GM23338 (cell line): ENCODE measurements around the gene FYTTD1. TPM values are rescaled to one million over a fixed set of nuclear protein-coding genes. Genes with fewer than 3 reads are reported as not detected.

ENCODE experiments used
- ATAC-seq: fragments of 200-7000 bp; cut with Tn5 transposase; 3 replicates; pipeline ENCODE4 v1.9.1; 2020
- DNase-seq: peaks from one replicate; pipeline ENCODE4 v3.0.0-alpha.2; 2015; ENCODE audit warnings: low spot score
- H2AFZ ChIP-seq: fragments of 200-600 bp; sonication (generic); 2 replicates; pipeline ENCODE4 v1.8.0; 2016; ENCODE audit warnings: antibody characterized with exemption, mild to moderate bottlenecking, moderate library complexity
- H3F3A ChIP-seq: fragments of 200-600 bp; sonication (generic); replicated peaks from 2 replicates; pipeline ENCODE4 v1.8.0; 2017; ENCODE audit warnings: antibody characterized with exemption, mixed run types, low read depth
- H3K27ac ChIP-seq: fragments of 200-600 bp; sonication (generic); 2 replicates; pipeline ENCODE4 v1.6.1; 2016; ENCODE audit warnings: low read depth
- H3K27me3 ChIP-seq: fragments of 200-600 bp; sonication (generic); 2 replicates; pipeline ENCODE4 v1.8.0; 2016; ENCODE audit warnings: mild to moderate bottlenecking, mixed run types, moderate library complexity; ENCODE audit not compliant: insufficient read depth
- H3K36me3 ChIP-seq: fragments of 200-600 bp; sonication (generic); 2 replicates; pipeline ENCODE4 v1.8.0; 2016; ENCODE audit warnings: mild to moderate bottlenecking; ENCODE audit not compliant: insufficient read depth
- H3K4me1 ChIP-seq: fragments of 200-600 bp; sonication (generic); 2 replicates; pipeline ENCODE4 v1.8.0; 2016; ENCODE audit warnings: mild to moderate bottlenecking, moderate library complexity; ENCODE audit not compliant: insufficient read depth
- H3K4me2 ChIP-seq: fragments of 200-600 bp; sonication (generic); 2 replicates; pipeline ENCODE4 v1.7.1; 2017; ENCODE audit warnings: mixed run types
- H3K4me3 ChIP-seq: fragments of 200-600 bp; sonication (generic); 2 replicates; pipeline ENCODE4 v1.6.1; 2016; ENCODE audit warnings: mixed run types
- H3K79me2 ChIP-seq: fragments of 200-600 bp; sonication (generic); replicated peaks from 2 replicates; pipeline ENCODE4 v1.8.0; 2017; ENCODE audit warnings: mild to moderate bottlenecking; ENCODE audit not compliant: insufficient read depth
- H3K9me2 ChIP-seq: fragments of 200-600 bp; sonication (generic); 2 replicates; pipeline ENCODE4 v1.8.0; 2017; ENCODE audit not compliant: insufficient read depth
- H4K20me1 ChIP-seq: fragments of 200-600 bp; sonication (generic); replicated peaks from 2 replicates; pipeline ENCODE4 v1.8.0; 2017; ENCODE audit warnings: mild to moderate bottlenecking; ENCODE audit not compliant: insufficient read depth
- H3K27ac Mint-ChIP-seq: 2 replicates; pipeline ENCODE4 v1.8.0; 2020; ENCODE audit warnings: inconsistent platforms, mild to moderate bottlenecking, moderate library complexity, mixed read lengths
- H3K27me3 Mint-ChIP-seq: 3 replicates; pipeline ENCODE4 v1.8.0; 2022; ENCODE audit warnings: low read depth, mild to moderate bottlenecking, moderate library complexity, mixed read lengths, inconsistent platforms; ENCODE audit not compliant: insufficient read depth, poor library complexity
- H3K36me3 Mint-ChIP-seq: 3 replicates; pipeline ENCODE4 v1.8.0; 2021; ENCODE audit warnings: low read depth, mild to moderate bottlenecking, inconsistent platforms, moderate library complexity, mixed read lengths
- H3K4me1 Mint-ChIP-seq: 3 replicates; pipeline ENCODE4 v1.8.0; 2020; ENCODE audit warnings: mild to moderate bottlenecking, inconsistent platforms, mixed read lengths
- H3K4me3 Mint-ChIP-seq: 3 replicates; pipeline ENCODE4 v1.8.0; 2021; ENCODE audit warnings: moderate library complexity, mild to moderate bottlenecking, inconsistent platforms, mixed read lengths
- H3K9me3 Mint-ChIP-seq: 3 replicates; pipeline ENCODE4 v1.8.0; 2020; ENCODE audit warnings: moderate library complexity, mild to moderate bottlenecking, inconsistent platforms, mixed read lengths
- CREB1 ChIP-seq: fragments of 250-450 bp; sonication (Bioruptor Pico); IDR thresholded peaks from 2 replicates; pipeline ENCODE4 v1.5.0; 2020; ENCODE audit warnings: low read depth, mild to moderate bottlenecking, moderate library complexity
- EZH2 ChIP-seq: fragments of 200-600 bp; sonication (generic); IDR thresholded peaks from one replicate; pipeline ENCODE4 v1.8.0; 2017; ENCODE audit warnings: antibody characterized with exemption, mild to moderate bottlenecking, low read depth; ENCODE audit not compliant: unreplicated experiment
- EZH2phosphoT487 ChIP-seq: fragments of 200-600 bp; sonication (generic); IDR thresholded peaks from one replicate; pipeline ENCODE4 v1.8.1; 2018; ENCODE audit warnings: antibody characterized with exemption; ENCODE audit not compliant: unreplicated experiment
- NANOG ChIP-seq: IDR thresholded peaks from 2 replicates; pipeline ENCODE4 v1.6.1; 2016; ENCODE audit warnings: antibody characterized with exemption, borderline replicate concordance
- POLR2AphosphoS5 ChIP-seq: IDR thresholded peaks from 2 replicates; pipeline ENCODE4 v1.6.1; 2016; ENCODE audit warnings: antibody characterized with exemption, low read depth
- STAT1 ChIP-seq: IDR thresholded peaks from one replicate; pipeline ENCODE4 v1.6.1; 2016; ENCODE audit warnings: antibody characterized with exemption; ENCODE audit not compliant: unreplicated experiment
- ZNF114 ChIP-seq: fragments of 250-450 bp; sonication (Bioruptor Pico); IDR thresholded peaks from 2 replicates; pipeline ENCODE4 v1.5.0; 2020; ENCODE audit warnings: mild to moderate bottlenecking, moderate library complexity
- ZNF331 ChIP-seq: fragments of 250-450 bp; sonication (Bioruptor Pico); IDR thresholded peaks from 2 replicates; pipeline ENCODE4 v1.5.0; 2020; ENCODE audit warnings: low read depth, mild to moderate bottlenecking, moderate library complexity
- polyA plus RNA-seq: library from polyadenylated mRNA; unstranded; fragments of >200 nt; fragmentation: Nextera tagmentation; extraction: Ambion mirVana; gene quantifications from 2 replicates; pipeline ENCODE4 v1.2.1, GENCODE V29; 2016
- total RNA-seq: library from RNA; depleted of rRNA; stranded (reverse); fragments of >200 nt; shearing (Covaris generic); gene quantifications from 2 replicates; pipeline ENCODE4 v1.2.3, GENCODE V29; 2014
- TF ChIP-seq, protein P1 (sequence below), 2 experiments: fragments of 200-600 bp in 1 of 2; sonication (generic) in 1 of 2; conservative IDR thresholded peaks; 2 replicates each; pipeline versions ENCODE4 v1.5.1 to v1.6.1; 2016 to 2017; ENCODE audit warnings: antibody characterized with exemption in 2 of 2, low read depth in 2 of 2, mild to moderate bottlenecking in 2 of 2, moderate library complexity in 1 of 2
- TF ChIP-seq, protein P2 (sequence below): IDR thresholded peaks from 2 replicates; pipeline ENCODE4 v1.6.1; 2016; ENCODE audit warnings: antibody characterized with exemption
- TF ChIP-seq, protein P3 (sequence below): fragments of 250-450 bp; sonication (Bioruptor Pico); IDR thresholded peaks from 2 replicates; pipeline ENCODE4 v1.5.0; 2020; ENCODE audit warnings: mild to moderate bottlenecking, moderate library complexity

Gene FYTTD1
- total and polyA plus RNA-seq, 2 experiments from 2014 or later: 13.7 to 14.8 TPM

DNA sequence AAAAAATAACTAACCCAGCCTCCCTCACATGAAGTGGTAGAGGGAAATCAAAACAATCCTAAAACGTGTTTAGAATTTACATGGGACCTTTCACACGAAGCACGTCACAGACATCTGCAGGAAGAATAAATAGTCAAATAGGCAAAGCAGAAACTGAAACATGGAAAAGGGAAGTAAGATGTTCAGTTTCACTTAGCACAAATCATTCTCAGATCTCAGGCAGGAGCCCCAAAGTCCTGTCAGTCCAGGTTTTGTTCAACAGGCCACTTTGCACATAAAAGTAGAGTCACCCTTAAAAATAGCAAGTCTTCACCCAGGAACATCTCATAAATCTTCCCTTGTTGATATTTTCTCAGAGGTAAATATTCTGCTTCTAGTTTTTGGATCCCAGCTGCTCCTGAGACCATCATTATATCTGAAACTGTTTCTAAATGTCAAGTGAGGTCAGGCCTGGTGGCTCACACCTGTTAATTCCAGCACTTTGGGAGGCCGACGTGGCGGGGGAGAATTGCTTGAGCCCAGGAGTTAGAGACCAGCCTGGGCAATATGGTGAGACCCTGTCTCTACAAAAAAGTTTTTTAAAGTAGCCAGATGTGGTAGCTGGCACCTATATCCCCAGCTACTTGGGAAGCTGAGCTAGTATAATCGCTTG, 14.9 kb upstream of the FYTTD1 start:
- Mint-ChIP-seq H3K27me3 (peaks cover 9% of the 10 kb centered on the region), H3K4me3 (no peak overlapping the region; the same call in 2 of the 3 replicates), H3K27ac (no peak overlapping the region), H3K36me3 (no peaks in the 10 kb centered on the region; the same call in 2 of the 3 replicates), H3K9me3 (no peaks in the 10 kb centered on the region), H3K4me1 (peaks cover 18% of the 10 kb centered on the region)
- H3F3A ChIP-seq: peaks cover 7% of the 10 kb centered on the region; the same call in 1 of the 2 replicates
- no peak overlapping the region for H3K27ac ChIP-seq
- H3K4me1 ChIP-seq: peaks cover 8% of the 10 kb centered on the region; the same call in 1 of the 2 replicates
- peaks cover 7% of the 10 kb centered on the region for H4K20me1 ChIP-seq
- no peak overlapping the region for H3K4me3 ChIP-seq
- H3K36me3 ChIP-seq: no peaks in the 10 kb centered on the region
- no peaks in the 10 kb centered on the region for H3K27me3 ChIP-seq
- DNase-seq (no peak), ATAC-seq (no peak)
- no peaks in the 10 kb centered on the region for H3K9me2 ChIP-seq
- TF ChIP-seq NANOG (no peak), CREB1 (CRISPR knock-in tag) (no peak), ZNF114 (CRISPR knock-in tag) (no peak)
- TF ChIP-seq, protein P1, sequence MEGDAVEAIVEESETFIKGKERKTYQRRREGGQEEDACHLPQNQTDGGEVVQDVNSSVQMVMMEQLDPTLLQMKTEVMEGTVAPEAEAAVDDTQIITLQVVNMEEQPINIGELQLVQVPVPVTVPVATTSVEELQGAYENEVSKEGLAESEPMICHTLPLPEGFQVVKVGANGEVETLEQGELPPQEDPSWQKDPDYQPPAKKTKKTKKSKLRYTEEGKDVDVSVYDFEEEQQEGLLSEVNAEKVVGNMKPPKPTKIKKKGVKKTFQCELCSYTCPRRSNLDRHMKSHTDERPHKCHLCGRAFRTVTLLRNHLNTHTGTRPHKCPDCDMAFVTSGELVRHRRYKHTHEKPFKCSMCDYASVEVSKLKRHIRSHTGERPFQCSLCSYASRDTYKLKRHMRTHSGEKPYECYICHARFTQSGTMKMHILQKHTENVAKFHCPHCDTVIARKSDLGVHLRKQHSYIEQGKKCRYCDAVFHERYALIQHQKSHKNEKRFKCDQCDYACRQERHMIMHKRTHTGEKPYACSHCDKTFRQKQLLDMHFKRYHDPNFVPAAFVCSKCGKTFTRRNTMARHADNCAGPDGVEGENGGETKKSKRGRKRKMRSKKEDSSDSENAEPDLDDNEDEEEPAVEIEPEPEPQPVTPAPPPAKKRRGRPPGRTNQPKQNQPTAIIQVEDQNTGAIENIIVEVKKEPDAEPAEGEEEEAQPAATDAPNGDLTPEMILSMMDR (conservative IDR thresholded peaks at IDR 0.05; ENCODE audit: low read depth in 2 of 2): no peak
- no peak overlapping the region for H3K4me2 ChIP-seq
- peaks cover 29% of the 10 kb centered on the region for H3K79me2 ChIP-seq
- no peak overlapping the region for H2AFZ ChIP-seq

DNA sequence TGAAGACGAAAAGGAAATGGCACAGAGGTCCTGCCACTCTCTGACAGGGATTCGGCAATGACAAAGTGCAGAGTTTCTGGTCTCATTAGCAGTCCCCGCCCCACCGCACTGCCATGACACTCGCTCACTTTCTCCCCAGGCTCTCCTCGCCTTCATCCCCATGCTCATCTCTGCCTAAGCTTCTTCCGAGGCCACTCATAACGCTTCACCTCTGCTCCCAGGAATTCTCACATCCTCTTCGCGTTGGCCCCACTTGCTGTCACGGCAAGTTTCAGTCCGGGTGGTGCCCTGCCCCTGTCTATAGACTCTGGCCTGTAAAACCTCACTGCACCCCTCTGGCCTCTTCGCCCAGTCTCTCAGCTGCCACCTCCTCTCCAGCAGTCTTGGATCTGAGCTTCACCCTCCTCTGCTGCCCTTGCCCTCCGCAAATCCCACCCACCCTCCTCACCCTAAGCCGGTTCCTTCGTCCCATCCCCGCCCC, 13.6 kb upstream of the FYTTD1 start:
- ATAC-seq (peak; percentile 2; the same call in 2 of the 3 replicates), DNase-seq (peak; percentile 51)
- Histone ChIP-seq H2AFZ (no peak overlapping the region), H3K27ac (no peak overlapping the region), H3K36me3 (no peaks in the 10 kb centered on the region), H3K4me1 (peaks cover 8% of the 10 kb centered on the region; the same call in 1 of the 2 replicates), H3K4me3 (peak overlapping the region; percentile 75), H3K4me2 (peak overlapping the region; percentile 96), H4K20me1 (peaks cover 7% of the 10 kb centered on the region), H3K9me2 (no peaks in the 10 kb centered on the region), H3K27me3 (no peaks in the 10 kb centered on the region), H3K79me2 (peaks cover 29% of the 10 kb centered on the region), H3F3A (peaks cover 7% of the 10 kb centered on the region; the same call in 1 of the 2 replicates)
- peaks cover 16% of the 10 kb centered on the region for H3K4me1 Mint-ChIP-seq
- peak overlapping the region; percentile 87 for H3K4me3 Mint-ChIP-seq
- H3K27me3 Mint-ChIP-seq: peaks cover 9% of the 10 kb centered on the region
- no peaks in the 10 kb centered on the region; the same call in 2 of the 3 replicates for H3K36me3 Mint-ChIP-seq
- no peak overlapping the region for H3K27ac Mint-ChIP-seq
- no peaks in the 10 kb centered on the region for H3K9me3 Mint-ChIP-seq
- TF ChIP-seq ZNF114 (CRISPR knock-in tag) (no peak), STAT1 (no peak), ZNF331 (CRISPR knock-in tag) (no peak), EZH2 (no peak), EZH2phosphoT487 (no peak), POLR2AphosphoS5 (no peak), NANOG (no peak)
- TF ChIP-seq, protein P2, sequence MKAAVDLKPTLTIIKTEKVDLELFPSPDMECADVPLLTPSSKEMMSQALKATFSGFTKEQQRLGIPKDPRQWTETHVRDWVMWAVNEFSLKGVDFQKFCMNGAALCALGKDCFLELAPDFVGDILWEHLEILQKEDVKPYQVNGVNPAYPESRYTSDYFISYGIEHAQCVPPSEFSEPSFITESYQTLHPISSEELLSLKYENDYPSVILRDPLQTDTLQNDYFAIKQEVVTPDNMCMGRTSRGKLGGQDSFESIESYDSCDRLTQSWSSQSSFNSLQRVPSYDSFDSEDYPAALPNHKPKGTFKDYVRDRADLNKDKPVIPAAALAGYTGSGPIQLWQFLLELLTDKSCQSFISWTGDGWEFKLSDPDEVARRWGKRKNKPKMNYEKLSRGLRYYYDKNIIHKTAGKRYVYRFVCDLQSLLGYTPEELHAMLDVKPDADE: no peak
- TF ChIP-seq, protein P3, sequence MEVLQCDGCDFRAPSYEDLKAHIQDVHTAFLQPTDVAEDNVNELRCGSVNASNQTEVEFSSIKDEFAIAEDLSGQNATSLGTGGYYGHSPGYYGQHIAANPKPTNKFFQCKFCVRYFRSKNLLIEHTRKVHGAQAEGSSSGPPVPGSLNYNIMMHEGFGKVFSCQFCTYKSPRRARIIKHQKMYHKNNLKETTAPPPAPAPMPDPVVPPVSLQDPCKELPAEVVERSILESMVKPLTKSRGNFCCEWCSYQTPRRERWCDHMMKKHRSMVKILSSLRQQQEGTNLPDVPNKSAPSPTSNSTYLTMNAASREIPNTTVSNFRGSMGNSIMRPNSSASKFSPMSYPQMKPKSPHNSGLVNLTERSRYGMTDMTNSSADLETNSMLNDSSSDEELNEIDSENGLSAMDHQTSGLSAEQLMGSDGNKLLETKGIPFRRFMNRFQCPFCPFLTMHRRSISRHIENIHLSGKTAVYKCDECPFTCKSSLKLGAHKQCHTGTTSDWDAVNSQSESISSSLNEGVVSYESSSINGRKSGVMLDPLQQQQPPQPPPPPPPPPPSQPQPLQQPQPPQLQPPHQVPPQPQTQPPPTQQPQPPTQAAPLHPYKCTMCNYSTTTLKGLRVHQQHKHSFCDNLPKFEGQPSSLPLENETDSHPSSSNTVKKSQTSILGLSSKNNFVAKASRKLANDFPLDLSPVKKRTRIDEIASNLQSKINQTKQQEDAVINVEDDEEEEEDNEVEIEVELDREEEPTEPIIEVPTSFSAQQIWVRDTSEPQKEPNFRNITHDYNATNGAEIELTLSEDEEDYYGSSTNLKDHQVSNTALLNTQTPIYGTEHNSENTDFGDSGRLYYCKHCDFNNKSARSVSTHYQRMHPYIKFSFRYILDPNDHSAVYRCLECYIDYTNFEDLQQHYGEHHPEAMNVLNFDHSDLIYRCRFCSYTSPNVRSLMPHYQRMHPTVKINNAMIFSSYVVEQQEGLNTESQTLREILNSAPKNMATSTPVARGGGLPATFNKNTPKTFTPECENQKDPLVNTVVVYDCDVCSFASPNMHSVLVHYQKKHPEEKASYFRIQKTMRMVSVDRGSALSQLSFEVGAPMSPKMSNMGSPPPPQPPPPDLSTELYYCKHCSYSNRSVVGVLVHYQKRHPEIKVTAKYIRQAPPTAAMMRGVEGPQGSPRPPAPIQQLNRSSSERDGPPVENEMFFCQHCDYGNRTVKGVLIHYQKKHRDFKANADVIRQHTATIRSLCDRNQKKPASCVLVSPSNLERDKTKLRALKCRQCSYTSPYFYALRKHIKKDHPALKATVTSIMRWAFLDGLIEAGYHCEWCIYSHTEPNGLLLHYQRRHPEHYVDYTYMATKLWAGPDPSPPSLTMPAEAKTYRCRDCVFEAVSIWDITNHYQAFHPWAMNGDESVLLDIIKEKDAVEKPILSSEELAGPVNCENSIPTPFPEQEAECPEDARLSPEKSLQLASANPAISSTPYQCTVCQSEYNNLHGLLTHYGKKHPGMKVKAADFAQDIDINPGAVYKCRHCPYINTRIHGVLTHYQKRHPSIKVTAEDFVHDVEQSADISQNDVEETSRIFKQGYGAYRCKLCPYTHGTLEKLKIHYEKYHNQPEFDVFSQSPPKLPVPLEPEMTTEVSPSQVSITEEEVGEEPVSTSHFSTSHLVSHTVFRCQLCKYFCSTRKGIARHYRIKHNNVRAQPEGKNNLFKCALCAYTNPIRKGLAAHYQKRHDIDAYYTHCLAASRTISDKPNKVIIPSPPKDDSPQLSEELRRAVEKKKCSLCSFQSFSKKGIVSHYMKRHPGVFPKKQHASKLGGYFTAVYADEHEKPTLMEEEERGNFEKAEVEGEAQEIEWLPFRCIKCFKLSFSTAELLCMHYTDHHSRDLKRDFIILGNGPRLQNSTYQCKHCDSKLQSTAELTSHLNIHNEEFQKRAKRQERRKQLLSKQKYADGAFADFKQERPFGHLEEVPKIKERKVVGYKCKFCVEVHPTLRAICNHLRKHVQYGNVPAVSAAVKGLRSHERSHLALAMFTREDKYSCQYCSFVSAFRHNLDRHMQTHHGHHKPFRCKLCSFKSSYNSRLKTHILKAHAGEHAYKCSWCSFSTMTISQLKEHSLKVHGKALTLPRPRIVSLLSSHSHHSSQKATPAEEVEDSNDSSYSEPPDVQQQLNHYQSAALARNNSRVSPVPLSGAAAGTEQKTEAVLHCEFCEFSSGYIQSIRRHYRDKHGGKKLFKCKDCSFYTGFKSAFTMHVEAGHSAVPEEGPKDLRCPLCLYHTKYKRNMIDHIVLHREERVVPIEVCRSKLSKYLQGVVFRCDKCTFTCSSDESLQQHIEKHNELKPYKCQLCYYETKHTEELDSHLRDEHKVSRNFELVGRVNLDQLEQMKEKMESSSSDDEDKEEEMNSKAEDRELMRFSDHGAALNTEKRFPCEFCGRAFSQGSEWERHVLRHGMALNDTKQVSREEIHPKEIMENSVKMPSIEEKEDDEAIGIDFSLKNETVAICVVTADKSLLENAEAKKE (CRISPR knock-in tag): no peak
